ENCODE measurements around the gene IL1RAP.

IL1RAP gene

GRCh38 chr3:190504354-190505125 lies 9.3 kb upstream of the IL1RAP start:
- in situ Hi-C loops (cut with HindIII; ENCODE audit: low sequenced_read_pairs), result no loop called here

DNA sequence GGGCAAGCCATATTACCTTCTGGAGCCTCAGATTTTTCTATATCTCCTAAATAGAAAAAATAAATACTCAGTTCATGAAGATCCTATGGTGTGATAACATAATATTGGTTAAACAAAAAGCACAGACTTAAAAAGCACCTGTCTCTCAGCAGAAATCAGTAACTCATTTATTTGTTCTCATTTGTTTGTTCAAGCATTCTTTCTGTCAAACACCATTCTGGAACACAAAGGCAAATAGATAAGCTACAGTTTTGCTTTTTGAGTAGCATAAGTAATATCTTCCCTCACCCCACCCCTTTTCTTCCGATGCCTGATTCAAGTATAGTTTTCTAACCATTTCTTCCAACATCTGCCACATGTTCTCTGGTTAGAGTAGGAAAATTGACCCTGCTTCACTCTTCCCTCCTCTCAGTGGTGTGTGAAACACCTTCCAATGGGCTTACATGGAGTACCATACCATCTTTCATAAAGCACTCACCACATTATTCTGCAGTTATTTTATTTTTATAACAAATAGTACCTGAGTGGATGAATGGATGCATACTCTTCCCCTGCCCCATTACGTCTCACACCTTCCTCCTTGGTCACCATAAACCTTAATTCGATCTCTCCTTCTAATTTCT lies 8.4 kb upstream of the IL1RAP start:
- DNase-seq (ENCODE audit: low read depth), result no peak
- no peak for TF ChIP-seq CTCF (IDR thresholded peaks at IDR 0.05; ENCODE audit: low read depth, low read length, missing control alignments)
- in situ Hi-C loops (cut with HindIII; ENCODE audit: low sequenced_read_pairs), result no loop called here
- no peak overlapping the region for H3K4me3 ChIP-seq (ENCODE audit: low read depth, low read length)

More at GRCh38 chr3:190504354-190505125, 9.3 kb upstream of the IL1RAP start:
- TF ChIP-seq CTCF (IDR thresholded peaks at IDR 0.05; ENCODE audit: low read depth, low read length, missing control alignments), result peak; percentile 21
- no peak overlapping the region for H3K4me3 ChIP-seq (ENCODE audit: low read depth, low read length)
- no peak for DNase-seq (ENCODE audit: low read depth)

DNA sequence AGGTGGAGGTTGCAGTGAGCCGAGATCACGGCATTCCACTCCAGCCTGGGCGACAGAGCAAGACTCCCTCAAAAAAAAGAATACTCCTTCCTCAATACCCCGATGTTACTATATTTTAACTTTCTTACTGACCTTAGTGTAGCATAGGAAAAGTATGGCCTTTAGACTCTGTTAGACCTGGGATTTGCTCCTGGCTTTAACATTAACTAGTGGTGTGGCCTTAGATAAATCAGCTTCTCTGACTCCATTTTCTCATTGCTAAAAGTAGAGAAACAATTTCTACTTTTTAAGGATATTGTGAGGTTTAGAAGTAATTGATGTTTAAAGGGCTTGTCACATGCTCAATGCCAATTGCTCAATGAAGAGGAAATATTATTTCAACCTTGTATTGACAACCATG lies 7.6 kb upstream of the IL1RAP start:
- H3K4me3 ChIP-seq (ENCODE audit: low read depth, low read length), result no peak overlapping the region
- no peak for DNase-seq (ENCODE audit: low read depth)
- in situ Hi-C loops (cut with HindIII; ENCODE audit: low sequenced_read_pairs), result no loop called here
- TF ChIP-seq CTCF (IDR thresholded peaks at IDR 0.05; ENCODE audit: low read depth, low read length, missing control alignments), result no peak

DNA sequence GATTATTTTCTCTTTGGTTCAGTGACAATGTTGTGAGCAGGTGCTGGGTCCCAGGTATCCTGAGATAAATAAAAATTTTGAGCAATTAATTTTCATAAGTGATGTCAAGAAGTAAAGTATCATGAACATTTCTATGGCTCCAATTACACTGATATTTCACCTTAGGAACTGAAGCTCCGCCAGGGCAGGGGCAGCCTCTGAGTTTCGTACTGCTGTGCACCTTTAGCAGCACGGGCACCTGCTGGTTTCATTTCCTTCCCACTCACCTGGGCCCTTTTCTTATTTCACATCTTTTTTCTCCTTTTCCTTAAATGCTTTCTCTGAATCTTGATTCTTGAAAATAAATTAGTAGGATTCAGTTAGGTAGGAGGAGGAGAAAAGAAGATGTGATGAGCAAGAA lies 1.2 kb upstream of the IL1RAP start:
- no peak for TF ChIP-seq CTCF (IDR thresholded peaks at IDR 0.05; ENCODE audit: low read depth, low read length, missing control alignments)
- in situ Hi-C loops (cut with HindIII; ENCODE audit: low sequenced_read_pairs), result no loop called here
- no peak for DNase-seq (ENCODE audit: low read depth)
- no peak overlapping the region for H3K4me3 ChIP-seq (ENCODE audit: low read depth, low read length)

DNA sequence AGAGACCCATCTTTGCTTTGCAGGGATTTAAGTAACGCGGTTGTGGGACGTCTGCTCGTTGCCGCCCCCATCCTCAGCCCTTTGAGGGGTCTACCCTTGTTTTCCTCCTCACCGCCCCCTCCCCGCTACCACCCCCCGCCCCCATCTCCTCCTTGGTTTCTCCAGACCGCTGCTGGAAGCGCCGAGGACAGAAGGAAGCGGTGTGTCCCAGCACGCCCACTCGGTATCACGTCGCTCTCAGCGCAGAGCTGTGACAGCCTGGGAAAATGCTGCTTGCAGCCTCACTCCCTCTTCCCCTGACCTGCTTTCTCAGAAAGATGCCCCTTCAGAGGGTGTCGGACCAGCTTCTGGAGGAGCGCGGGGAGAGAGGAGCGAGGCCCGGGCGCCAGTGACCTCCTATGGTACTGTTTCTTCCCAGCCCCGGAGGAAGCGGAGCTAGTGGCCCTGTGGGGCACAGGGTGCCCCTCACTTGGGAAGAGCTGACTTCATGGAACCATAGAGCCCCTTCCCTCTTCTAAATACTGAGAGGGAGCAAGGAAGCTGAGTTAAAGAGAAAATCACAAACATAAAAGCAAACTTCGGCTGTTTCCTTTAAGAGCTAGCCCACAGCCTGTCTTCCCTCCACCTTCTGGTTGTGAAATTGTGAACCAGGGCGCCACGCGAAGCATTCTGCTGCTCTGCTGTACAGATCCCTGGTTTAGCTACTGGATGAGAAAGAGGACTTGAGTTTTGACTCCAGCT lies 698 bp downstream of the IL1RAP start:
- in situ Hi-C loops (cut with HindIII; ENCODE audit: low sequenced_read_pairs), result no loop called here
- peak overlapping the region; percentile 84 for H3K4me3 ChIP-seq (ENCODE audit: low read depth, low read length)
- TF ChIP-seq CTCF (IDR thresholded peaks at IDR 0.05; ENCODE audit: low read depth, low read length, missing control alignments), result no peak
- peak; percentile 35 for DNase-seq (ENCODE audit: low read depth)

DNA sequence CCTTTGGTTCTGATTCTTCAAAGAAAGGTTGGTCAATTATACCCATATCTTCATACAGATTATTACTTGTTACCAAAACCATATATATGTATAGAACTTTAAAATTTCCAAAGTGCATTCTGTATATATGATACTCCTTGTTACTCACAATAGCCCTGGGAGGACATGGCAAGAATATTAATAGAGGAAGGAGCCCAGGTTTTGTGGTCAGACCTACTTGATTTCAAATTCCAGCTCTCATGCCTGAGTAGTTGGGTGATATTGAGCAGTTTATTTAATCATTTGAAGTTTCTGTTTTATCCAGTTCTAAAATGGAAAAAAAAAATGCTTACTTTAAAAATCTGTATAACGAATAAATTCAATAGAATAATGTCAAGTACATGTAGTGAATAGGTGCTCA lies 2.5 kb downstream of the IL1RAP start:
- DNase-seq (ENCODE audit: low read depth), result peak; percentile 16
- TF ChIP-seq CTCF (IDR thresholded peaks at IDR 0.05; ENCODE audit: low read depth, low read length, missing control alignments), result no peak
- in situ Hi-C loops (cut with HindIII; ENCODE audit: low sequenced_read_pairs), result no loop called here
- H3K4me3 ChIP-seq (ENCODE audit: low read depth, low read length), result no peak overlapping the region

Data from astrocyte of the cerebellum (primary cell).